ENCODE results near the gene PDE9A.

DNA sequence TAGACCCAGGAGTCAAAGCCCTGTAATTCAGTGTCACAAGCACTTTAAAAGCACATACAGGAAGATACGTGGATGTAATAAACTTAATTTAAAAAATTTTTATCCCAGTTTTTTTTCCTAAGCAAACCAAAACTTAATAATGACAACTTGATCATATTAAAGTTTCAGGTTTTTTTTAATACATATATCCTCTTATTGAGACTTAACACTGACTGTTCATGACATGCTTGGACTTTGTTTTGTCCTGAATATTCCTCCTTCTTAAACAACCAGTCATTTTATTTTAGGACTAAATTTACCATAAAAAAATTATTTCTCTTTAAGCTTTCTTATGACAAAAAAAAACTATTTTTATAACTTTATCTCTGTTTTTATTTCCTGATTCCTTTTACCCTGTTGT, 161.8 kb downstream of the PDE9A start:
- TF ChIP-seq POLR2A (IDR thresholded peaks at IDR 0.05) = no peak
- TF ChIP-seq, protein P1, sequence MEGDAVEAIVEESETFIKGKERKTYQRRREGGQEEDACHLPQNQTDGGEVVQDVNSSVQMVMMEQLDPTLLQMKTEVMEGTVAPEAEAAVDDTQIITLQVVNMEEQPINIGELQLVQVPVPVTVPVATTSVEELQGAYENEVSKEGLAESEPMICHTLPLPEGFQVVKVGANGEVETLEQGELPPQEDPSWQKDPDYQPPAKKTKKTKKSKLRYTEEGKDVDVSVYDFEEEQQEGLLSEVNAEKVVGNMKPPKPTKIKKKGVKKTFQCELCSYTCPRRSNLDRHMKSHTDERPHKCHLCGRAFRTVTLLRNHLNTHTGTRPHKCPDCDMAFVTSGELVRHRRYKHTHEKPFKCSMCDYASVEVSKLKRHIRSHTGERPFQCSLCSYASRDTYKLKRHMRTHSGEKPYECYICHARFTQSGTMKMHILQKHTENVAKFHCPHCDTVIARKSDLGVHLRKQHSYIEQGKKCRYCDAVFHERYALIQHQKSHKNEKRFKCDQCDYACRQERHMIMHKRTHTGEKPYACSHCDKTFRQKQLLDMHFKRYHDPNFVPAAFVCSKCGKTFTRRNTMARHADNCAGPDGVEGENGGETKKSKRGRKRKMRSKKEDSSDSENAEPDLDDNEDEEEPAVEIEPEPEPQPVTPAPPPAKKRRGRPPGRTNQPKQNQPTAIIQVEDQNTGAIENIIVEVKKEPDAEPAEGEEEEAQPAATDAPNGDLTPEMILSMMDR (IDR thresholded peaks at IDR 0.05) = no peak
